Osteoblast (primary cell): ENCODE data around the gene ATP13A2. TPM values are rescaled to one million over a fixed set of nuclear protein-coding genes. Genes with fewer than 3 reads are reported as not detected.

Source experiments
- DNase-seq: peaks from one replicate; pipeline ENCODE4 v3.0.0; 2011; ENCODE audit warnings: low spot score, mixed read lengths; ENCODE audit not compliant: insufficient read length; ENCODE audit errors: missing footprints
- H2AFZ ChIP-seq: 2 replicates; pipeline ENCODE4 v1.6.0; 2011; ENCODE audit warnings: mild to moderate bottlenecking, low read length
- H3K27ac ChIP-seq: 2 replicates; pipeline ENCODE4 v1.5.1; 2011; ENCODE audit warnings: mild to moderate bottlenecking, low read depth, low read length, moderate library complexity
- H3K27me3 ChIP-seq: 2 replicates; pipeline ENCODE4 v1.6.0; 2012; ENCODE audit warnings: mild to moderate bottlenecking, control low read depth, inconsistent platforms, low read length, moderate library complexity; ENCODE audit not compliant: insufficient read depth
- H3K36me3 ChIP-seq: 2 replicates; pipeline ENCODE4 v1.5.1; 2011; ENCODE audit warnings: mild to moderate bottlenecking, low read length, control low read depth, moderate library complexity; ENCODE audit not compliant: insufficient read depth
- H3K4me1 ChIP-seq: 2 replicates; pipeline ENCODE4 v1.5.1; 2011; ENCODE audit warnings: mild to moderate bottlenecking, low read length, control low read depth, moderate library complexity; ENCODE audit not compliant: insufficient read depth
- H3K4me2 ChIP-seq: 2 replicates; pipeline ENCODE4 v1.6.0; 2011; ENCODE audit warnings: mild to moderate bottlenecking, low read length; ENCODE audit not compliant: insufficient read depth
- H3K4me3 ChIP-seq: fragments of 200-600 bp; sonication (generic); 3 replicates; pipeline ENCODE4 v1.5.1; 2012; ENCODE audit warnings: mild to moderate bottlenecking, low read length, inconsistent platforms; ENCODE audit not compliant: insufficient read depth
- H3K79me2 ChIP-seq: 2 replicates; pipeline ENCODE4 v1.6.0; 2012; ENCODE audit warnings: mild to moderate bottlenecking, low read length, control low read depth, inconsistent platforms; ENCODE audit not compliant: insufficient read depth
- H3K9me3 ChIP-seq: 2 replicates; pipeline ENCODE4 v1.5.1; 2011; ENCODE audit warnings: low read depth, low read length, control low read depth
- H4K20me1 ChIP-seq: 2 replicates; pipeline ENCODE4 v1.6.0; 2012; ENCODE audit warnings: mild to moderate bottlenecking, low read length, control low read depth; ENCODE audit not compliant: insufficient read depth
- total RNA-seq: library from RNA; depleted of rRNA; stranded (reverse); fragments of >200 nt; gene quantifications from 2 replicates; pipeline ENCODE4 v1.2.3, GENCODE V29; 2012
- TF ChIP-seq, protein P1 (sequence below): IDR thresholded peaks from 2 replicates; pipeline ENCODE4 v1.5.1; 2011; ENCODE audit warnings: mild to moderate bottlenecking, low read depth, low read length, moderate library complexity; ENCODE audit errors: extremely low read depth

The ATP13A2 gene
- total RNA-seq, 1 donor, result 34.4 TPM

- H3K4me1 ChIP-seq, result peaks cover 9% of the 10 kb centered on the region
- TF ChIP-seq, protein P1, sequence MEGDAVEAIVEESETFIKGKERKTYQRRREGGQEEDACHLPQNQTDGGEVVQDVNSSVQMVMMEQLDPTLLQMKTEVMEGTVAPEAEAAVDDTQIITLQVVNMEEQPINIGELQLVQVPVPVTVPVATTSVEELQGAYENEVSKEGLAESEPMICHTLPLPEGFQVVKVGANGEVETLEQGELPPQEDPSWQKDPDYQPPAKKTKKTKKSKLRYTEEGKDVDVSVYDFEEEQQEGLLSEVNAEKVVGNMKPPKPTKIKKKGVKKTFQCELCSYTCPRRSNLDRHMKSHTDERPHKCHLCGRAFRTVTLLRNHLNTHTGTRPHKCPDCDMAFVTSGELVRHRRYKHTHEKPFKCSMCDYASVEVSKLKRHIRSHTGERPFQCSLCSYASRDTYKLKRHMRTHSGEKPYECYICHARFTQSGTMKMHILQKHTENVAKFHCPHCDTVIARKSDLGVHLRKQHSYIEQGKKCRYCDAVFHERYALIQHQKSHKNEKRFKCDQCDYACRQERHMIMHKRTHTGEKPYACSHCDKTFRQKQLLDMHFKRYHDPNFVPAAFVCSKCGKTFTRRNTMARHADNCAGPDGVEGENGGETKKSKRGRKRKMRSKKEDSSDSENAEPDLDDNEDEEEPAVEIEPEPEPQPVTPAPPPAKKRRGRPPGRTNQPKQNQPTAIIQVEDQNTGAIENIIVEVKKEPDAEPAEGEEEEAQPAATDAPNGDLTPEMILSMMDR, result no peak
- no peaks in the 10 kb centered on the region for H3K79me2 ChIP-seq
- no peak overlapping the region for H3K4me3 ChIP-seq
- no peak overlapping the region for H3K27ac ChIP-seq
- peaks cover 16% of the 10 kb centered on the region for H4K20me1 ChIP-seq
- H3K27me3 ChIP-seq, result no peaks in the 10 kb centered on the region
- H3K36me3 ChIP-seq, result peaks cover 28% of the 10 kb centered on the region
- no peak overlapping the region for H3K4me2 ChIP-seq
- H2AFZ ChIP-seq, result no peak overlapping the region
- peak; percentile 92 for DNase-seq
- no peaks in the 10 kb centered on the region for H3K9me3 ChIP-seq
These were observed 40.2 kb downstream of the ATP13A2 start for GRCh38 chr1:16971341-16972188.

DNA sequence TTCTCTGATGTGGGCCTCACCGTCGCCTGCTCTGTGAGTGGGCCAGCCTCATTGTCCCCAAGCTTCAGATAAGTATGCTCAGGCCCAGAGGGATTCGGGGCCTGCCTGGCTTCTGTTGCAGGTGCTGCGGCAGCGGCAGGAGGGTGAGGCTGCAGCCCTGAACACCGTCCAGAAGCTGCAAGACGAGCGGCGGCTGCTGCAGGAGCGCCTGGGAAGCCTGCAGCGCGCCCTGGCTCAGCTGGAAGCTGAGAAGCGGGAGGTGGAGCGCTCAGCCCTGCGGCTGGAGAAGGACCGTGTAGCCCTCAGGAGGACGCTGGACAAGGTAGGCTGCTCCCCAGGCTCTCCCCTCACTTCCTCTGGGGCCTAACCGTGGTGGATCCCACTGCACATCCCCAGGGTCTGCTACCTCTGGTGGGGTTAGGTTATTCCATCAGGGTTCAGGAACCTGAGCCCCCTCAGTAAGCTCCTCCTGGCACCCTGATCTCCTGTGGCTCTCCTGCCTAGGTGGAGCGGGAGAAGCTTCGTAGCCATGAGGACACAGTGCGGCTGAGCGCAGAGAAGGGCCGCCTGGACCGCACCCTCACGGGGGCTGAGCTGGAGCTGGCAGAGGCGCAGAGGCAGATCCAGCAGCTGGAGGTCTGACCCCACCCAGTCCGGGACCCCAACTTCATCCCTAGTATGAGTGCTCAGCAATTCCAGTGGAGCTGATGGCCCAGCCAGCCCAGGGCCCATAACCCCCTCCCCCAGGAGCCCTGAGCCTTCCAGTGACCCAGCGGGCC lies 41.4 kb downstream of the ATP13A2 start:
- no peak overlapping the region for H3K4me3 ChIP-seq
- peaks cover 7% of the 10 kb centered on the region for H4K20me1 ChIP-seq
- H3K4me1 ChIP-seq, result peaks cover 9% of the 10 kb centered on the region
- H3K27me3 ChIP-seq, result no peaks in the 10 kb centered on the region
- H3K36me3 ChIP-seq, result peaks cover 24% of the 10 kb centered on the region
- no peak overlapping the region for H3K4me2 ChIP-seq
- TF ChIP-seq, protein P1, result no peak
- no peak overlapping the region for H2AFZ ChIP-seq
- H3K27ac ChIP-seq, result no peak overlapping the region
- no peaks in the 10 kb centered on the region for H3K9me3 ChIP-seq
- no peak for DNase-seq
- no peaks in the 10 kb centered on the region for H3K79me2 ChIP-seq

- DNase-seq, result peak; percentile 74
- Histone ChIP-seq H3K4me3 (no peak overlapping the region), H3K79me2 (no peaks in the 10 kb centered on the region), H3K9me3 (no peaks in the 10 kb centered on the region), H4K20me1 (peaks cover 5% of the 10 kb centered on the region), H3K27ac (no peak overlapping the region), H3K36me3 (peaks cover 21% of the 10 kb centered on the region), H3K27me3 (no peaks in the 10 kb centered on the region), H3K4me2 (no peak overlapping the region), H2AFZ (no peak overlapping the region), H3K4me1 (peaks cover 9% of the 10 kb centered on the region)
- TF ChIP-seq, protein P1, result no peak
These were observed 42.1 kb downstream of the ATP13A2 start for GRCh38 chr1:16969651-16970050.
